Skin of body (tissue), 2 donors: ENCODE results near the gene PLPPR3. TPM values are rescaled to one million over a fixed set of nuclear protein-coding genes. Genes with fewer than 3 reads are reported as not detected.

Source experiments
- DNase-seq: peaks from one replicate; lab custom pipeline; 2025; lab: John Stamatoyannopoulos, UW
- total RNA-seq: library from RNA; depleted of rRNA; stranded (reverse); fragments of >200 nt; gene quantifications from one replicate; pipeline ENCODE4 v1.2.3, GENCODE V29; 2014

The PLPPR3 gene
- total RNA-seq, 1 donor from 2014 or later, result 0.89 TPM

GRCh38 chr19:797528-798414 is 24.0 kb downstream of the PLPPR3 start:
- peak; percentile 93 for DNase-seq

- peak; percentile 100 for DNase-seq
These were observed 24.8 kb downstream of the PLPPR3 start, which contains the start of gene PTBP1 for GRCh38 chr19:796692-797527. Gene PTBP1 (plus strand): TSS chr19:797452. CDS start chr19:797498, 46 bp downstream.

- DNase-seq, result no peak
These were observed 25.8 kb downstream of the PLPPR3 start for GRCh38 chr19:795691-796581.

- no peak for DNase-seq
These were observed 26.6 kb downstream of the PLPPR3 start for GRCh38 chr19:795073-795611.

GRCh38 chr19:793806-794205 is 27.9 kb downstream of the PLPPR3 start:
- no peak for DNase-seq

- DNase-seq, result no peak
These were observed 29.4 kb downstream of the PLPPR3 start for GRCh38 chr19:792306-792885.

GRCh38 chr19:791567-792305 is 30.0 kb downstream of the PLPPR3 start:
- DNase-seq, result no peak

GRCh38 chr19:791007-791566 is 30.7 kb downstream of the PLPPR3 start:
- DNase-seq, result no peak

GRCh38 chr19:789701-790060 is 32.1 kb downstream of the PLPPR3 start:
- DNase-seq, result no peak

- peak; percentile 30 for DNase-seq
These were observed 32.6 kb downstream of the PLPPR3 start for GRCh38 chr19:788983-789700.

- no peak for DNase-seq
These were observed 33.1 kb downstream of the PLPPR3 start for GRCh38 chr19:788686-788982.

GRCh38 chr19:787536-787935 is 34.2 kb downstream of the PLPPR3 start:
- no peak for DNase-seq

GRCh38 chr19:784541-784940 is 37.2 kb downstream of the PLPPR3 start:
- DNase-seq, result no peak

GRCh38 chr19:782878-783668 is 38.7 kb downstream of the PLPPR3 start:
- no peak for DNase-seq

- DNase-seq, result no peak
These were observed 39.4 kb downstream of the PLPPR3 start for GRCh38 chr19:782185-782877.

GRCh38 chr19:781800-782184 is 40.0 kb downstream of the PLPPR3 start:
- DNase-seq, result no peak

- DNase-seq, result no peak
These were observed 40.8 kb downstream of the PLPPR3 start for GRCh38 chr19:780935-781334.
